ENCODE results near the gene TMEM120A. TPM values are rescaled to one million over a fixed set of nuclear protein-coding genes. Genes with fewer than 3 reads are reported as not detected.
A peak's percentile ranks its signal among the peaks of the same experiment; 100 is the strongest.

The TMEM120A gene
- total RNA-seq, 2 donors from 2014 or later = 23.7 to 43.3 TPM

- ATAC-seq (no peak), DNase-seq (ENCODE audit: low spot score in 2 of 2) (no peak)
- H3K9me3 Mint-ChIP-seq = no peaks in the 10 kb centered on the region
- H3K36me3 Mint-ChIP-seq = peaks cover 6 to 11% of the 10 kb centered on the region in 2 donors
- no peak overlapping the region for H3K27ac Mint-ChIP-seq
Measured at GRCh38 chr7:76002822-76003221, 8.4 kb upstream of the TMEM120A start.

DNA sequence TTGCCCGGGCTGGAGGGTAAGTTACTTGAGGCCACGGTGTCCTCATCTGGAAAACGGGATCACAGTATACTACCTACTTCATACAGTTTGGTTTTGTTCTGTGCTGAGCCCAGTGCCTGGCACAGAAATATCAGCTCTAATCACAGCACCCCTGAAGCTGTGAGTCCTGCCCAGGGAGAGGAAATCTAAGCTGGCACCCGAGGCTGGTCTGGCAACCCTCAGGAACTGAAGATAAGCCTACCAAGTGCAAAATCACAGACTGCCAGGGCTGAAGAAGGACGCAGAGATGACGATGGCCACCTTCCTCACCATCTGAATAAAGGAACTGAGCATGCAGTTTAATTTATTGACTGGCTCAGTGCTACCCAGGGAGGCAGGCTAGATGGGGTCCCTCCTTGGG, 7.7 kb upstream of the TMEM120A start:
- ATAC-seq (no peak), DNase-seq (ENCODE audit: low spot score in 2 of 2) (no peak)
- H3K27ac Mint-ChIP-seq = no peak overlapping the region
- peaks cover 6 to 11% of the 10 kb centered on the region in 2 donors for H3K36me3 Mint-ChIP-seq
- no peaks in the 10 kb centered on the region for H3K9me3 Mint-ChIP-seq

GRCh38 chr7:76000566-76000965, 6.2 kb upstream of the TMEM120A start:
- Mint-ChIP-seq H3K27ac (no peak overlapping the region), H3K36me3 (peaks cover 10 to 11% of the 10 kb centered on the region in 2 donors), H3K9me3 (no peaks in the 10 kb centered on the region)
- no peak for ATAC-seq
- DNase-seq (ENCODE audit: low spot score in 2 of 2) = no peak

- DNase-seq (ENCODE audit: low spot score in 2 of 2) (no peak), ATAC-seq (no peak)
- H3K27ac Mint-ChIP-seq = no peak overlapping the region
- H3K36me3 Mint-ChIP-seq = peaks cover 3 to 5% of the 10 kb centered on the region in 2 donors
- H3K9me3 Mint-ChIP-seq = no peaks in the 10 kb centered on the region
Measured at GRCh38 chr7:75998038-75998437, 3.6 kb upstream of the TMEM120A start.

- H3K36me3 Mint-ChIP-seq = peaks cover 0 to 5% of the 10 kb centered on the region in 2 donors
- H3K27ac Mint-ChIP-seq = no peak overlapping the region
- peak in 1 of 2 donors; percentile 13 for DNase-seq (ENCODE audit: low spot score in 2 of 2)
- ATAC-seq = no peak
- no peaks in the 10 kb centered on the region for H3K9me3 Mint-ChIP-seq
Measured at GRCh38 chr7:75996476-75996875, 2.1 kb upstream of the TMEM120A start.

DNA sequence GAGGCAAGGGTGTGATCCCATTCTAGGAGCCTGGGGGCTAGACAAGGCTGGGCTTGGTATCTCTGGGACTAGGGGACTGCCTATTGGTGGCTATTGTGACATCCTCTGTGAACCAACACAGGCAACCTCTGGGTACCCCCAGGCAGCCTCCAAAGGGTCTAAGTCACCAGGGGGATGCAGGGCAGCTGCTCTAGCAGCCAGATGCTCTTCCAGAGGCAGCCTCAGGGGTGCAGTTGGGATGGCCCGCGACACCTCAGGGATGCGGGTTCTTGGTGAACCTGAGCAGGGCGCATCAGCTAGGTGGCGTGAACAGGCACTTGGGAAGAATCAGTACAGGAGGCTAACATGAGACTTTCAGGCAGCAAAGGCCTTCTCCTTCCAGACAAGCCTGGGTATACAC, 1.6 kb upstream of the TMEM120A start:
- no peak overlapping the region for H3K27ac Mint-ChIP-seq
- H3K9me3 Mint-ChIP-seq = no peaks in the 10 kb centered on the region
- peak in 1 of 2 donors; percentile 50 for DNase-seq (ENCODE audit: low spot score in 2 of 2)
- ATAC-seq = no peak
- peaks cover 0 to 5% of the 10 kb centered on the region in 2 donors for H3K36me3 Mint-ChIP-seq

GRCh38 chr7:75995052-75995471, 667 bp upstream of the TMEM120A start:
- ATAC-seq (no peak), DNase-seq (ENCODE audit: low spot score in 2 of 2) (peak in 1 of 2 donors; percentile 34)
- no peaks in the 10 kb centered on the region for H3K9me3 Mint-ChIP-seq
- peaks cover 0 to 5% of the 10 kb centered on the region in 2 donors for H3K36me3 Mint-ChIP-seq
- H3K27ac Mint-ChIP-seq = peak overlapping the region in 1 of 2 donors; percentile 34

DNA sequence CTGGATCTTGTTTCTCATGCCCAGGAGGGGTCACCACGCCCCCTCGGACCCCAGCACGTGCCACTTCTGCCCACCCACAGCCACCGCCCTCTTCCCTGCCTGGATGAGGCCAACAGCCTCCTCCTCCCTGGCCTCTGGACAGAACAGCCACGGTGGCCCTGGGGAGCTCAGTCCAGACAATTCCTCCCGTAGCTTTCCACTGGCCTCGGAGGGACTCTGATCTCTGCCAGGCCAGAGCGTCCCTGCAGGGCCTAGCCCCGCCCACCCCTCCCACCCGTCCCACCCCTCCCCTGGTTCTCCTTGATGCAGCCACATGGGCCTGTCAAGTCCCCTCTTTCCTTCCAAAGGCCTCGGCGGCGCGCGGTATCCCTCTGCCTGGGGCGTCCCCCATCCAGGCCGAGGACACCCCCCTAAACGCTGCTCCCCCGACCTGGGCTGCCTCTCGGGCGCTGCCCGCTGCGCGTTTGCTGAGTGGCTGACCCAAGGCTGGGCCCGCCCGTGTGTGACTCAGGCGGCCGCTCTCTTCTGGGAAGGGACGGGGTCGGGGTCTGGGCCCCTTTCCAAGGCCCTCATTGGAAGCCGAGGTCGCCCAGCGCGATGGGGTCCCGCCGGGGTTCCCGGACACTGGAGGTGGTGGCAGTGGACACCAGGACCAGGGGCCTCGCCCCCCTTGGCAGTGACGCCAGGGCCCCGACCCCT, 557 bp downstream of the TMEM120A start:
- H3K27ac Mint-ChIP-seq = peak overlapping the region; percentile 29 to 52
- peak; percentile 14 to 52 for ATAC-seq
- peaks cover 0 to 5% of the 10 kb centered on the region in 2 donors for H3K36me3 Mint-ChIP-seq
- DNase-seq (ENCODE audit: low spot score in 2 of 2) = no peak
- no peaks in the 10 kb centered on the region for H3K9me3 Mint-ChIP-seq

DNA sequence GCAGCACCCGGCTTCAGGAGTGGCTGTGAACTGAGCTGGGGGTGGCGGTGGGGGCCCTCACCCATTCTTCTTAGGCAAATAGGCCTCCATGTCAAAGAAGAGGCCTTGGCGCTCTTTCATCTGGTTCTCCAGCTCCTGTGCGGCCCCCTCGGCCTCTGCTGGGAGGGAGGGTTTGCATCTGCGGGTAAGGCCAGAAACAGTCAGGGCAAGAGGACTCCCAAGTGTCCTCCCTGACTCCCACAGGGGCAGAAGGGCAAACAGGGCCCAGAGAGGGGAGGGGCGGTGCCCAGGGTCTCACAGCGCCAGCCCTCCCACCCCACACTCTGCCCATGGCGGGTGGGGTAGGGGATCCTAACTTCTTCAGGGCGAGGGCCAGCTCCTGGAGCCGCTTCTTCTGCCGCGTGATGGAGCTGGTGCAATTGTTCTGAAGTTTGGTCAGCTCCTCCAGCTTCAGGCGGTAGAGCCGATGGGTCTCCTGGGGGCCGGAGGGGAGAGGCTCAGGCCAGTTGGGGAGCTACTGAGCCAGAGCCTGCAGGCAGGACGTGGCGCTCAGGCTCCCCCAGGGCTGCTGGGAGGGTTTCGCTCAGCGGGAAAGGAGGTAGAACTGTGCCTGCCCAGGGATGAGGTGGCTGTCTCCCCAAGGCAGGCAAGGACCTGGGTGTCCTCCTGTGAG, 2.2 kb downstream of the TMEM120A start:
- Mint-ChIP-seq H3K27ac (no peak overlapping the region), H3K36me3 (peaks cover 0 to 5% of the 10 kb centered on the region in 2 donors), H3K9me3 (no peaks in the 10 kb centered on the region)
- ATAC-seq (no peak), DNase-seq (ENCODE audit: low spot score in 2 of 2) (no peak)

- DNase-seq (ENCODE audit: low spot score in 2 of 2) = no peak
- Mint-ChIP-seq H3K27ac (no peak overlapping the region), H3K36me3 (peaks cover 0 to 2% of the 10 kb centered on the region in 2 donors), H3K9me3 (no peaks in the 10 kb centered on the region)
- no peak for ATAC-seq
Measured at GRCh38 chr7:75991531-75992082, 2.8 kb downstream of the TMEM120A start.

DNA sequence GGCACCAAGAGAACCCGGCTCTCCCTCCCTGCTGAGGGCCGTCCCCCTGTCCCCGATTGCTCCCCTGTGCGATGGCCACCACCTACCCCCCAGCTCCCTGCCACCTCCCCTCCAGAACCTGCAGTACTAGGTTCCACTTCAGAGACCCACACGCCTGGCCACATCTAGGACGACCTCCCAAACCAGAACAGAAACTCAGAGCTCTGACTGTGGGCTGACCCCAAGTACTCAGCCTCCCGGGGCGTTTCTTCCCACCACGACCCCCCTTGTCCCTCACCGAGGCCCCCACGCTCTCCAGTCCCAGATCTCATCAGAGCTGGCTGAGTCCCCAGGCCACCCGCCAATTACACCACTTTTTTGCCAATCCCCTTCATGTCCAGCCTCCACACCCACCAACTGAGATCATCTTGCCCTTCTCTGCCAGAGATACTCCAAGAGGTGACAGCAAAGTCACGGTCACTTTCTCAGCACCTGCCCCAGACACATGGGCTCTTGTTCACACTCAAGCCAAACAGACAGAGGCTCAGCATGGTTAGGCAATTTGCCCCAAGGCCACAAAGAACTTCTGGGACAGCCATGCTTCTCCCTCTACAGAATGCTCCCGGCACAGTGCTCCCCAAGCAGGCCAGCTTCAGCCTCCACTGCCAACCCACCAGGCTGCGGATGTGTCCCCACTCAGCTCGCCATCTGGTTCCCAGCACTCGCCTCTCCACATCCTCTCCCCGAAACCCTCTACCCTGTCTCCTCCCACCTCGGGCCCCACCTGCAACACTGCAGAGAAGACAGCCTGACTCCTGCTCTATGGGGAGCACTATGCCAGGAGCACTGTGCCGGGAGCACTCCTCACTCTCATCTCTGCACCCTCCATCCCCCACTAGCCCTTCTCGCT, 4.7 kb downstream of the TMEM120A start:
- Mint-ChIP-seq H3K36me3 (no peaks in the 10 kb centered on the region), H3K27ac (peak overlapping the region in 1 of 2 donors; percentile 1), H3K9me3 (no peaks in the 10 kb centered on the region)
- ATAC-seq (no peak), DNase-seq (ENCODE audit: low spot score in 2 of 2) (no peak)

- ATAC-seq (no peak), DNase-seq (ENCODE audit: low spot score in 2 of 2) (no peak)
- no peaks in the 10 kb centered on the region for H3K9me3 Mint-ChIP-seq
- H3K36me3 Mint-ChIP-seq = no peaks in the 10 kb centered on the region
- H3K27ac Mint-ChIP-seq = no peak overlapping the region
Measured at GRCh38 chr7:75988568-75989499, 5.6 kb downstream of the TMEM120A start.

GRCh38 chr7:75987805-75988567, 6.4 kb downstream of the TMEM120A start:
- DNase-seq (ENCODE audit: low spot score in 2 of 2) (no peak), ATAC-seq (no peak)
- no peak overlapping the region for H3K27ac Mint-ChIP-seq
- H3K9me3 Mint-ChIP-seq = no peaks in the 10 kb centered on the region
- no peaks in the 10 kb centered on the region for H3K36me3 Mint-ChIP-seq

GRCh38 chr7:75987026-75987804, 7.2 kb downstream of the TMEM120A start:
- DNase-seq (ENCODE audit: low spot score in 2 of 2) (no peak), ATAC-seq (no peak)
- Mint-ChIP-seq H3K27ac (peak overlapping the region; percentile 2 to 68), H3K36me3 (no peaks in the 10 kb centered on the region), H3K9me3 (no peaks in the 10 kb centered on the region)
